Thoracic aorta (tissue), 2 donors: Measurements from ENCODE around the gene BMP7. TPM values are rescaled to one million over a fixed set of nuclear protein-coding genes. Genes with fewer than 3 reads are reported as not detected.

ENCODE experiments used
- ATAC-seq: fragments of 150-250 bp; one replicate; pipeline ENCODE4 v1.8.0; 2017; ENCODE audit warnings: low read depth; ENCODE audit not compliant: insufficient number of reproducible peaks, low FRiP score
- DNase-seq: peaks from one replicate; pipeline ENCODE4 v3.0.0-alpha.2; 2020; ENCODE audit warnings: low spot score
- H3K27ac ChIP-seq, 2 donors: fragments of 200-600 bp; sonication (generic); 1 replicate in 1 of 2; 2 replicates in 1 of 2; pipeline ENCODE4 v1.5.1; 2016; ENCODE audit warnings: mild to moderate bottlenecking in 2 of 2, moderate library complexity in 2 of 2
- H3K27me3 ChIP-seq: fragments of 200-600 bp; sonication (generic); replicated peaks from 2 replicates; pipeline ENCODE4 v1.6.0; 2016; ENCODE audit warnings: mild to moderate bottlenecking; ENCODE audit not compliant: insufficient read depth
- H3K36me3 ChIP-seq: fragments of 200-600 bp; sonication (generic); one replicate; pipeline ENCODE4 v1.5.1; 2016
- H3K4me1 ChIP-seq, 2 donors: fragments of 200-600 bp; sonication (generic); 1 replicate in 1 of 2; 2 replicates in 1 of 2; pipeline versions ENCODE4 v1.5.1 to v1.6.0; 2016; ENCODE audit warnings: low read depth in 2 of 2, mild to moderate bottlenecking in 1 of 2; ENCODE audit not compliant: control insufficient read depth in 1 of 2
- H3K4me3 ChIP-seq: fragments of 200-600 bp; sonication (generic); 2 replicates; pipeline ENCODE4 v1.5.1; 2016; ENCODE audit warnings: mild to moderate bottlenecking
- H3K9me3 ChIP-seq: fragments of 200-600 bp; sonication (generic); 2 replicates; pipeline ENCODE4 v1.5.1; 2016
- total RNA-seq, 2 donors: library from RNA; depleted of rRNA; stranded (reverse); fragments of >200 nt; gene quantifications; one replicate each; pipeline versions ENCODE4 v1.1.0 to v1.2.3, GENCODE V29; 2016
- TF ChIP-seq, protein P1 (sequence below): fragments of 200-600 bp; sonication (generic); IDR thresholded peaks from one replicate; pipeline ENCODE4 v1.5.1; 2019; ENCODE audit warnings: antibody characterized with exemption

The BMP7 gene
- total RNA-seq, 2 donors from 2014 or later = 1.5 TPM; not detected in 1

DNA sequence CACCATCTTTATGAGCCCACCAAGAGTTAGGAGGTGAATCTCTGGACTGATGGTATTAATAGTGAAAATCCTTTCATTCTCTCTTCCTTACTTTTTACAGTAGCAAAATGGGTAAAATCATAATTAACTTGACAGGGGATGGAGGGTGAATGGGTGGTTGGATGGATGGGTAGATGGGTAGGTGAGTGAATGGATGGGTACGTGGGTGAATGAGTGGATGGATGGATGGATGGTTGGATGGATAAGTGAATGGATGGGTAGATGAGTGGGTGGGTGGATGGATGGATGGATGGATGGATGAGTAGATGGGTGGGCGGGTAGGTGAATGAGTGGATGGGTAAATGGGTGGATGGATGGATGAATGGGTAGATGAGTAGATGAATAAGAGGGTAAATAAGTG is 63.2 kb downstream of the BMP7 start:
- no peak for ATAC-seq
- H3K4me3 ChIP-seq = no peak overlapping the region
- DNase-seq = no peak
- H3K36me3 ChIP-seq = no peaks in the 10 kb centered on the region
- no peaks in the 10 kb centered on the region for H3K9me3 ChIP-seq
- TF ChIP-seq, protein P1, sequence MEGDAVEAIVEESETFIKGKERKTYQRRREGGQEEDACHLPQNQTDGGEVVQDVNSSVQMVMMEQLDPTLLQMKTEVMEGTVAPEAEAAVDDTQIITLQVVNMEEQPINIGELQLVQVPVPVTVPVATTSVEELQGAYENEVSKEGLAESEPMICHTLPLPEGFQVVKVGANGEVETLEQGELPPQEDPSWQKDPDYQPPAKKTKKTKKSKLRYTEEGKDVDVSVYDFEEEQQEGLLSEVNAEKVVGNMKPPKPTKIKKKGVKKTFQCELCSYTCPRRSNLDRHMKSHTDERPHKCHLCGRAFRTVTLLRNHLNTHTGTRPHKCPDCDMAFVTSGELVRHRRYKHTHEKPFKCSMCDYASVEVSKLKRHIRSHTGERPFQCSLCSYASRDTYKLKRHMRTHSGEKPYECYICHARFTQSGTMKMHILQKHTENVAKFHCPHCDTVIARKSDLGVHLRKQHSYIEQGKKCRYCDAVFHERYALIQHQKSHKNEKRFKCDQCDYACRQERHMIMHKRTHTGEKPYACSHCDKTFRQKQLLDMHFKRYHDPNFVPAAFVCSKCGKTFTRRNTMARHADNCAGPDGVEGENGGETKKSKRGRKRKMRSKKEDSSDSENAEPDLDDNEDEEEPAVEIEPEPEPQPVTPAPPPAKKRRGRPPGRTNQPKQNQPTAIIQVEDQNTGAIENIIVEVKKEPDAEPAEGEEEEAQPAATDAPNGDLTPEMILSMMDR = no peak
- no peaks in the 10 kb centered on the region for H3K27me3 ChIP-seq
- no peaks in the 10 kb centered on the region for H3K4me1 ChIP-seq
- no peak overlapping the region for H3K27ac ChIP-seq

DNA sequence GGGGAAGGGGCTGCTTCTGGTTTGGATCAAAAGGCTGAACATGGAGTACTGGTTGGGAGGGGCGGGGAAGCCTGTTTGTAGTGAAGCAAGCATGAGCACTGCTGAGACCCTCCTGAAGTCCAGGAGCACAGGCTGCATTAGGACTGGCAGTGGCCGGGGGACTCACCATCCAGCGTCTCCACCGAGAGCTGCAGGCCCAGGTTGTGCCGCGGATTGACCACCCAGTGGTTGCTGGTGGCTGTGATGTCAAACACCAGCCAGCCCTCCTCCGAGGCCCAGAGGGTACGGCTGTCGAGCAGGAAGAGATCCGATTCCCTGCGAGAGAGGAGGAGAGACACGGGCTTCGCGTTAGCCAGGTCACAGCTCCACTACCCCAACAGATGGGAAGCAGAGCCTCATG is 64.1 kb downstream of the BMP7 start:
- H3K27ac ChIP-seq = no peak overlapping the region
- DNase-seq (no peak), ATAC-seq (no peak)
- TF ChIP-seq, protein P1 = no peak
- H3K4me1 ChIP-seq = no peaks in the 10 kb centered on the region
- H3K9me3 ChIP-seq = no peaks in the 10 kb centered on the region
- H3K4me3 ChIP-seq = no peak overlapping the region
- no peaks in the 10 kb centered on the region for H3K27me3 ChIP-seq
- H3K36me3 ChIP-seq = no peaks in the 10 kb centered on the region

DNA sequence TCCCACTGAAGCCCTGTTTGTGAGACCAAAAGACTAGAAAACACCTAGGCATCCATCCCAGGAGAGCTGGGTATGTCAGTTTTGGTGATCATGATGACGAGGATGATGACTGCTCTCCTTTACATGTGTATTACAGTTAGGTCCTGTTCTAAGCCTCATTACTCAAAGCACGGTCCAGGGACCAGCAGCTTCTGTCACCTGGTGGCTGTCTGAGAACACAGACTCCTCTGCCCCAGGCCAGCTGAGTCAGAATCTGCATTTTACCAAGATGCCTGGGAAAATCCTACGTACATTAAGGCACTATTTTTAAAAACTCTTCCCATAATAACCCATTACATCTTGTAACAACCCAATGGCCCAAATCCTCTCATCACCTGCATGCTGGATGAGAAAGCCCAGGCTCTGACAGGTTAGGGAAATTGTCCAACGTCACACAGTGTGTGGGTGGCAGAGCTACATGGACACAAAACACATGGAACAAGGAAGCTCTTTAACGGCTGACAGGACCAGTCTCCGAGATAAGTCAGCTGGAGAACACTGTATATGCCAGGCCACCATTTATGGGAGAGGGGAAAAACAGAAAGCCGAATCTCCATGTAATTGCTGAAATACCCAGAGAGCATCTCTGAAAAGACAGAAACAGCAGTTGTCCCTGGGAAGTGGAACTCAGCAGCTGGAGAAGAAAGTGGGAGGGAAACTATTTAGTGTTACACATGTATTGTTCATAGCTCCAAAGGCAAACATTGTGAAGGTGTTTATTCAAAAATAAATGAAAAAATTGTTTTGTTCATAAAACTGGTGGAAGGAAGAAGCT is 65.4 kb downstream of the BMP7 start:
- DNase-seq = no peak
- no peaks in the 10 kb centered on the region for H3K9me3 ChIP-seq
- H3K27ac ChIP-seq = no peak overlapping the region
- H3K27me3 ChIP-seq = no peaks in the 10 kb centered on the region
- TF ChIP-seq, protein P1 = no peak
- H3K4me3 ChIP-seq = no peak overlapping the region
- no peak for ATAC-seq
- no peaks in the 10 kb centered on the region for H3K36me3 ChIP-seq
- H3K4me1 ChIP-seq = no peaks in the 10 kb centered on the region

DNA sequence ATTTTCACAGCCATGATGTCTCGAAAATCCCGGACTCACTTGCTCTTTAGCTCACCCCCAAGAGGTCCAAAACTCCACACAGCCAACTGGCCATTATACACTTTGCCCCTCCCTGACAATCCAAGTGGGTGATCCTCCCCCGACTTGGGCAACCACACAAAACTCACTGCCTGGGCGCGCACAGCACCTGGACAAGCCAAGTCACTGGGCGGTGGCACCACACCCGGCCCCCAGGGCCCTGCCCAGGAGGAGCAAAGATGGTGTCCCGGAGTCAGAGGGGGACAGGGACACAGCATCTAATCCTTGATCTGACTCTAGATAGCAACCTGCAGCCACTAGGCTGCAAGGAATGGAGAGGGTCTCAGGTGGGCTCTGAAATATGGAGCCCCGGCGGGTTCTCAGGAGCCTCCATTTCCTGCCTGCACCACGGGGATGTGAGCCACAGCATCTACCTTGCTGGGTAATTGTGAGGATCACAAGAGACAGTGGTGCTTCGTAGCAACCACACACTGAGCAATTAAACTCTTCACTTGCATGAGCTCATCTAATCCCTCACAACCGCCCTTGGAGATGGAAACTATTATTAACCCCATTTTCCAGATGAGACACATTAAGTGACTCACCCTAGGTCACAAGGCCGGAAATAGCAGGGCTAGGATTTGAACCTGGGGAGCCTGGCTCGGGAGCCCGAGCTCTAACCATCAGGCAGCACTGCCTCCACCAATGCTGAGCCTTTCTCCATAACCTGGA is 66.6 kb downstream of the BMP7 start:
- Histone ChIP-seq H3K4me1 (no peaks in the 10 kb centered on the region), H3K27ac (no peak overlapping the region), H3K36me3 (no peaks in the 10 kb centered on the region), H3K27me3 (no peaks in the 10 kb centered on the region), H3K9me3 (no peaks in the 10 kb centered on the region), H3K4me3 (no peak overlapping the region)
- ATAC-seq (no peak), DNase-seq (no peak)
- TF ChIP-seq, protein P1 = no peak
